ENCODE measurements around the gene CXCL5. TPM values are rescaled to one million over a fixed set of nuclear protein-coding genes. Genes with fewer than 3 reads are reported as not detected.

Gene CXCL5
- total and polyA plus RNA-seq, 10 of the 15 experiments (the other 5 are each of a cell fraction or from before 2014, with no cell fraction given), result not detected

DNA sequence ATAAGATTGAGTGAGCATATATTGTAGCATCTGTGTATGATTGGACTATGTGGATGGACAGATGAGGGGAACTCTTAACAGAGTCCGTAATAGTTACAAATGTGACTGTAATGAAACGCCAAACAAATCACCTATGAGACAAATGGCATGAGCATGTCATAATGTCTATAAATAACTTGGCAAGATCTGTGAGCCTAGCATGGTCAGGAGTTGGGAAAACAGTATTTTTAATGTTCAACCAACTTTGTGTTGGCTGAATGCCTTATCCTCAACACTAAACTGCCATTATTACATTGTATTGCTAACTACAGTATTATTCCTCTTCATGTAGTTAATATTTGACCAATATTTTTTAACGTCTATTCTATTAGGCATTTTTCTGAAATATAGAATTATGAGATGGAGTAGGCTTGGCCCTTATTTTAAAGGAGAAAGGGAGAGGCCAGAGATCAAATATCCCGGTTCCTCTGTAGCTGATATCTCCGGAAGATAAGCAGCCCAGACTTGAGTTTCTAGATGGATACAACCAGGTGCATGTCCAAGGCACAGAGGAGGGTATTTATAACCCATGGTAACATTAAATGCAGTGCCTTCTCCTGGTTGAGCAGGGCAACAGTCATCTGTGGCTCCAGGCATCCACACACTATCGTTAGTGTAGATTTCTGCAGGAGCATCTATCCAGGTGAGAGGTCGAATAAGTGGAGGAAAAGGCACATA, 49.3 kb downstream of the CXCL5 start:
- intact Hi-C loops (cut with micrococcal nuclease; ENCODE audit: unreplicated experiment), result no loop called here
- Histone ChIP-seq H3K4me1 (ENCODE audit: control insufficient read depth, insufficient read depth, low read length) (no peaks in the 10 kb centered on the region), H3K27me3 (replicated peaks in 1 of 2; ENCODE audit: control insufficient read depth in 2 of 2, insufficient read depth in 2 of 2, low read length in 1 of 2) (no peaks in the 10 kb centered on the region; a peak in 1 of 4 replicates), H3K79me2 (ENCODE audit: control insufficient read depth, insufficient read depth, low read length) (no peaks in the 10 kb centered on the region), H4K20me1 (ENCODE audit: control insufficient read depth, insufficient read depth) (no peaks in the 10 kb centered on the region), H3K27ac (ENCODE audit: control insufficient read depth, insufficient read depth) (no peak overlapping the region), H3K36me3 (ENCODE audit: control insufficient read depth in 2 of 2, insufficient read depth in 2 of 2, low read length in 1 of 2) (no peaks in the 10 kb centered on the region), H3K4me3 (no peak overlapping the region), H2AFZ (ENCODE audit: control insufficient read depth, low read depth, low read length) (no peak overlapping the region), H3K9ac (ENCODE audit: control insufficient read depth, insufficient read depth, low read length) (no peak overlapping the region), H3K9me3 (replicated peaks; ENCODE audit: control insufficient read depth, insufficient read depth, low read length) (no peaks in the 10 kb centered on the region), H3K4me2 (ENCODE audit: control insufficient read depth, insufficient read depth) (no peak overlapping the region)
- CTCF ChIA-PET, result no interaction called here
- FAIRE-seq, result no peak
- TF ChIP-seq NFYA (IDR thresholded peaks at IDR 0.05; ENCODE audit: borderline replicate concordance, low read depth, low read length) (no peak), CBX3 (IDR thresholded peaks at IDR 0.05; ENCODE audit: borderline replicate concordance, low read depth) (no peak), SMAD1 (IDR thresholded peaks at IDR 0.05; ENCODE audit: low read depth, partially characterized antibody) (no peak), ZNF217 (IDR thresholded peaks at IDR 0.05) (no peak), PAX8 (IDR thresholded peaks at IDR 0.05) (no peak), CBFB (IDR thresholded peaks at IDR 0.05; ENCODE audit: low read depth) (no peak), DPF2 (IDR thresholded peaks at IDR 0.05) (no peak), MAX (IDR thresholded peaks at IDR 0.05; ENCODE audit: low read depth, low read length) (no peak)
- in situ Hi-C loops (cut with MboI), result no loop called here
- no peak for ATAC-seq
- no TSS peak for BruUV-seq (replicated peaks)
- WGBS (ENCODE audit: insufficient coverage, insufficient replicate concordance, low lambda C conversion rate, missing lambda C conversion rate), result 44% methylated on average over 7 of the region's 7 CpGs
- SMC1A ChIA-PET (ENCODE audit: uncharacterized antibody, unreplicated experiment), result no interaction called here
- POLR2A ChIA-PET, result no interaction called here
- RAD21 ChIA-PET (ENCODE audit: unreplicated experiment), result no interaction called here
- no peak for DNase-seq (ENCODE audit: low read depth, low spot score)

DNA sequence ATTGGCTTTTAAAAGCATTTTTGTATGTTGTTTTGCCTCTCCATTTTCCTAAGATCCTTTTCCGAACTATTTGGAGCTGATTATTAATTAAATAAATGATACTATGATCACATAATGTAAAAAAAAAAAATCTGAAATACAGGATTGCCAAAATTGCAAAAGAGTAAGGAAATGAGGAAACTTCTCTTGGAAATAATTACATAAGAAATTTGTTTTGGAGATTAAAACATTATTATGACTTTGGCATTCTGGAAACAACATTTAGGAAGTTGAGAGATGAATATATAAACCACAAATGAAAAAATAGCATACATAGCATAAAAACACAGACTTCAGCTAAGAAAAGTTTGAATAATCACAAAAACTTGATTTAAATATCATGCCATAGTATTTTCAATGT, 50.2 kb downstream of the CXCL5 start:
- no peak for DNase-seq (ENCODE audit: low read depth, low spot score)

More for the DNA sequence above, 50.2 kb downstream of the CXCL5 start:
- no peak for FAIRE-seq
- RAD21 ChIA-PET (ENCODE audit: unreplicated experiment), result interaction anchor here (1.1 kb wide), 1 partner anchor 186 kb away, joined by 3 read pairs; no protein-coding TSS in a partner anchor
- in situ Hi-C loops (cut with MboI) (no loop called here), intact Hi-C loops (cut with micrococcal nuclease; ENCODE audit: unreplicated experiment) (no loop called here)
- WGBS (ENCODE audit: insufficient coverage, insufficient replicate concordance, low lambda C conversion rate, missing lambda C conversion rate), result 0% methylated on average over 1 of the region's 1 CpG
- TF ChIP-seq, protein P1, sequence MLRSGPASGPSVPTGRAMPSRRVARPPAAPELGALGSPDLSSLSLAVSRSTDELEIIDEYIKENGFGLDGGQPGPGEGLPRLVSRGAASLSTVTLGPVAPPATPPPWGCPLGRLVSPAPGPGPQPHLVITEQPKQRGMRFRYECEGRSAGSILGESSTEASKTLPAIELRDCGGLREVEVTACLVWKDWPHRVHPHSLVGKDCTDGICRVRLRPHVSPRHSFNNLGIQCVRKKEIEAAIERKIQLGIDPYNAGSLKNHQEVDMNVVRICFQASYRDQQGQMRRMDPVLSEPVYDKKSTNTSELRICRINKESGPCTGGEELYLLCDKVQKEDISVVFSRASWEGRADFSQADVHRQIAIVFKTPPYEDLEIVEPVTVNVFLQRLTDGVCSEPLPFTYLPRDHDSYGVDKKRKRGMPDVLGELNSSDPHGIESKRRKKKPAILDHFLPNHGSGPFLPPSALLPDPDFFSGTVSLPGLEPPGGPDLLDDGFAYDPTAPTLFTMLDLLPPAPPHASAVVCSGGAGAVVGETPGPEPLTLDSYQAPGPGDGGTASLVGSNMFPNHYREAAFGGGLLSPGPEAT (IDR thresholded peaks at IDR 0.05; ENCODE audit: low read depth), result no peak
- TF ChIP-seq, protein P2, sequence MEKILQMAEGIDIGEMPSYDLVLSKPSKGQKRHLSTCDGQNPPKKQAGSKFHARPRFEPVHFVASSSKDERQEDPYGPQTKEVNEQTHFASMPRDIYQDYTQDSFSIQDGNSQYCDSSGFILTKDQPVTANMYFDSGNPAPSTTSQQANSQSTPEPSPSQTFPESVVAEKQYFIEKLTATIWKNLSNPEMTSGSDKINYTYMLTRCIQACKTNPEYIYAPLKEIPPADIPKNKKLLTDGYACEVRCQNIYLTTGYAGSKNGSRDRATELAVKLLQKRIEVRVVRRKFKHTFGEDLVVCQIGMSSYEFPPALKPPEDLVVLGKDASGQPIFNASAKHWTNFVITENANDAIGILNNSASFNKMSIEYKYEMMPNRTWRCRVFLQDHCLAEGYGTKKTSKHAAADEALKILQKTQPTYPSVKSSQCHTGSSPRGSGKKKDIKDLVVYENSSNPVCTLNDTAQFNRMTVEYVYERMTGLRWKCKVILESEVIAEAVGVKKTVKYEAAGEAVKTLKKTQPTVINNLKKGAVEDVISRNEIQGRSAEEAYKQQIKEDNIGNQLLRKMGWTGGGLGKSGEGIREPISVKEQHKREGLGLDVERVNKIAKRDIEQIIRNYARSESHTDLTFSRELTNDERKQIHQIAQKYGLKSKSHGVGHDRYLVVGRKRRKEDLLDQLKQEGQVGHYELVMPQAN (conservative IDR thresholded peaks at IDR 0.05), result no peak
- TF ChIP-seq ZNF217 (IDR thresholded peaks at IDR 0.05) (no peak), SMAD5 (IDR thresholded peaks at IDR 0.05; ENCODE audit: low read depth) (no peak)
- H3K4me1 ChIP-seq (ENCODE audit: control insufficient read depth, insufficient read depth, low read length), result no peaks in the 10 kb centered on the region
- no peaks in the 10 kb centered on the region for H4K20me1 ChIP-seq (ENCODE audit: control insufficient read depth, insufficient read depth)
- no peak overlapping the region for H3K9ac ChIP-seq (ENCODE audit: control insufficient read depth, insufficient read depth, low read length)
- H2AFZ ChIP-seq (ENCODE audit: control insufficient read depth, low read depth, low read length), result no peak overlapping the region
- CTCF ChIA-PET, result interaction anchor here (0.7 kb wide), 1 partner anchor 305 kb away, joined by 3 read pairs; no protein-coding TSS in a partner anchor
- H3K9me3 ChIP-seq (replicated peaks; ENCODE audit: control insufficient read depth, insufficient read depth, low read length), result no peaks in the 10 kb centered on the region
- H3K27me3 ChIP-seq (replicated peaks in 1 of 2; ENCODE audit: control insufficient read depth in 2 of 2, insufficient read depth in 2 of 2, low read length in 1 of 2), result peaks cover 0 to 2% of the 10 kb centered on the region in 2 experiments; a peak in 2 of 4 replicates
- BruUV-seq (replicated peaks), result no TSS peak
- no peaks in the 10 kb centered on the region for H3K36me3 ChIP-seq (ENCODE audit: control insufficient read depth in 2 of 2, insufficient read depth in 2 of 2, low read length in 1 of 2)
- no peaks in the 10 kb centered on the region for H3K79me2 ChIP-seq (ENCODE audit: control insufficient read depth, insufficient read depth, low read length)
- H3K4me2 ChIP-seq (ENCODE audit: control insufficient read depth, insufficient read depth), result no peak overlapping the region
- H3K27ac ChIP-seq (ENCODE audit: control insufficient read depth, insufficient read depth), result no peak overlapping the region
- no peak for ATAC-seq
- no peak overlapping the region for H3K4me3 ChIP-seq
- SMC1A ChIA-PET (ENCODE audit: uncharacterized antibody, unreplicated experiment), result no interaction called here
- POLR2A ChIA-PET, result no interaction called here

Measured in GM12878 (cell line).